ENCODE data around the gene TRAPPC12. TPM values are rescaled to one million over a fixed set of nuclear protein-coding genes. Genes with fewer than 3 reads are reported as not detected.
"Not testable (repeated sequence)": the region's sequence is repeated elsewhere in the genome, so short reads cannot be mapped to it uniquely, and the experiment has no call there.

The TRAPPC12 gene
- total RNA-seq, 1 experiment from 2014 or later = 86.2 TPM

DNA sequence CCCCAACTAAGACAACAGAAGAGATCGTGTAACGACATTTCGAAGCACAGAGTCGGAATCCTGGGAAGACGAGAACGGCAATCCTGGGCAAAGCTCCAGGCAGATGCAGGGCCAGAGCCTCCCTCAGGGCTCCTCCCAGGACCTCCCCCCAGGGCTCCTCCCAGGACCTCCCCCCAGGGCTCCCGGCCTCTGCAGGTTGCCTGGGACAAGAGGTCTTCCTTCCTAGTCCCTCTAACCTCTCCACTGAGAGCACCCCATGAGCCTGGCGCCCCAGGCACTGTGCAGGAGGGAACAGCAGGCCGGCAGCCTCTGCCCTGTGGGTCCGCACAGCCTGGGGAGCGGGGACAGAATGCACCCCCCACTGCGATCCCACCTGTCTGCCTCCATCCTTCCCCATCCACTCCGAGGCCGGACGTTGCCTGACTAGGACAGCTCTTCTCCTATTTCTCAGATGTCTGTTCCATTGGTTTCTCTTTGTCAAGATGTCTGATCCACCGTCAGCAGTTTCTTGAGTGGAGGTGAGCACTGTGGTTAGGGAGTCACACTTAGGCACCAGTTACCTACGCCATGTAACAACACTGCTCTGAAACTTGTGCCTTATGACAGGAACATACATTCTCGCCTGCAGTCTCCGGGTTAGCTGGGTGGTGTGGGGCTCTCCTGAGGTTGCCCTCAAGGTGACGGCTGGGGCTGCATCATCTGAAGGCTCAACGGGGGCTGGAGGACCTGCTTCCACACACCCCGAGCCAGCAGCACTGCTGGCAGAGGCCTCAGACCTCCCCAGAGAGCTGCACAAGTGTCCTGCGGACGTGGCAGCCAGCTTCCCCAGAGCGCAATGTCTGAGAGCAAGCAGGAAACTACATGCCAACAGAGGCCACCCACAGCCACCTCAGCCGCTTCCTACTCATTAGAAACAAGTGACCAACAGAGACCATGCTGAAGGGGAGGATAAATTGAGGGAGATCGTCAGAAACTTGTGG lies 111.0 kb downstream of the TRAPPC12 start:
- Histone ChIP-seq H3K27me3 (ENCODE audit: low read length) (no peaks in the 10 kb centered on the region), H3K9ac (ENCODE audit: low read length) (no peak overlapping the region), H3K9me3 (ENCODE audit: low read length) (no peaks in the 10 kb centered on the region), H4K20me1 (ENCODE audit: low read length) (no peaks in the 10 kb centered on the region), H3K4me2 (ENCODE audit: low read length) (no peak overlapping the region), H3K27ac (ENCODE audit: low read length) (no peak overlapping the region), H2AFZ (ENCODE audit: low read length) (no peak overlapping the region), H3K4me3 (ENCODE audit: low read length) (no peak overlapping the region), H3K4me1 (ENCODE audit: insufficient read depth, low read length) (no peaks in the 10 kb centered on the region), H3F3A (ENCODE audit: low read length, unreplicated experiment) (no peaks in the 10 kb centered on the region), H3K9me2 (replicated peaks; ENCODE audit: low read length) (no peaks in the 10 kb centered on the region), H3K79me2 (ENCODE audit: low read length) (no peaks in the 10 kb centered on the region), H3K36me3 (ENCODE audit: low read depth, low read length) (no peaks in the 10 kb centered on the region)
- no peak for DNase-seq
- ChIA-PET CTCF (no interaction called here), POLR2A (ENCODE audit: unreplicated experiment) (no interaction called here)
- intact Hi-C loops (cut with micrococcal nuclease) = no loop called here
- TF ChIP-seq EZH2phosphoT487 (IDR thresholded peaks at IDR 0.05; ENCODE audit: borderline replicate concordance, low read length) (no peak), EZH2 (IDR thresholded peaks at IDR 0.05; ENCODE audit: low read length, unreplicated experiment) (no peak)
- no TSS peak for BruUV-seq (replicated peaks)
- no peak for ATAC-seq

- no peaks in the 10 kb centered on the region for H4K20me1 ChIP-seq (ENCODE audit: low read length)
- no TSS peak for BruUV-seq (replicated peaks)
- H3K9ac ChIP-seq (ENCODE audit: low read length) = no peak overlapping the region
- H3K27ac ChIP-seq (ENCODE audit: low read length) = no peak overlapping the region
- DNase-seq = no peak
- H3K79me2 ChIP-seq (ENCODE audit: low read length) = no peaks in the 10 kb centered on the region
- no peaks in the 10 kb centered on the region for H3K27me3 ChIP-seq (ENCODE audit: low read length)
- H3K36me3 ChIP-seq (ENCODE audit: low read depth, low read length) = no peaks in the 10 kb centered on the region
- POLR2A ChIA-PET (ENCODE audit: unreplicated experiment) = no interaction called here
- H3K9me2 ChIP-seq (replicated peaks; ENCODE audit: low read length) = no peaks in the 10 kb centered on the region
- no peak overlapping the region for H3K4me2 ChIP-seq (ENCODE audit: low read length)
- no peak overlapping the region for H2AFZ ChIP-seq (ENCODE audit: low read length)
- intact Hi-C loops (cut with micrococcal nuclease) = no loop called here
- no peak; the same call in 1 of the 2 replicates for ATAC-seq
- no peaks in the 10 kb centered on the region for H3F3A ChIP-seq (ENCODE audit: low read length, unreplicated experiment)
- CTCF ChIA-PET = no interaction called here
- TF ChIP-seq EZH2phosphoT487 (IDR thresholded peaks at IDR 0.05; ENCODE audit: borderline replicate concordance, low read length) (no peak), EZH2 (IDR thresholded peaks at IDR 0.05; ENCODE audit: low read length, unreplicated experiment) (no peak)
- TF ChIP-seq, protein P1, sequence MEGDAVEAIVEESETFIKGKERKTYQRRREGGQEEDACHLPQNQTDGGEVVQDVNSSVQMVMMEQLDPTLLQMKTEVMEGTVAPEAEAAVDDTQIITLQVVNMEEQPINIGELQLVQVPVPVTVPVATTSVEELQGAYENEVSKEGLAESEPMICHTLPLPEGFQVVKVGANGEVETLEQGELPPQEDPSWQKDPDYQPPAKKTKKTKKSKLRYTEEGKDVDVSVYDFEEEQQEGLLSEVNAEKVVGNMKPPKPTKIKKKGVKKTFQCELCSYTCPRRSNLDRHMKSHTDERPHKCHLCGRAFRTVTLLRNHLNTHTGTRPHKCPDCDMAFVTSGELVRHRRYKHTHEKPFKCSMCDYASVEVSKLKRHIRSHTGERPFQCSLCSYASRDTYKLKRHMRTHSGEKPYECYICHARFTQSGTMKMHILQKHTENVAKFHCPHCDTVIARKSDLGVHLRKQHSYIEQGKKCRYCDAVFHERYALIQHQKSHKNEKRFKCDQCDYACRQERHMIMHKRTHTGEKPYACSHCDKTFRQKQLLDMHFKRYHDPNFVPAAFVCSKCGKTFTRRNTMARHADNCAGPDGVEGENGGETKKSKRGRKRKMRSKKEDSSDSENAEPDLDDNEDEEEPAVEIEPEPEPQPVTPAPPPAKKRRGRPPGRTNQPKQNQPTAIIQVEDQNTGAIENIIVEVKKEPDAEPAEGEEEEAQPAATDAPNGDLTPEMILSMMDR (conservative IDR thresholded peaks at IDR 0.05; ENCODE audit: low read depth, low read length) = no peak
- no peak overlapping the region for H3K4me3 ChIP-seq (ENCODE audit: low read length)
- no peaks in the 10 kb centered on the region for H3K4me1 ChIP-seq (ENCODE audit: insufficient read depth, low read length)
- H3K9me3 ChIP-seq (ENCODE audit: low read length) = no peaks in the 10 kb centered on the region
Measured at GRCh38 chr2:3491306-3491705, 111.8 kb downstream of the TRAPPC12 start.

DNA sequence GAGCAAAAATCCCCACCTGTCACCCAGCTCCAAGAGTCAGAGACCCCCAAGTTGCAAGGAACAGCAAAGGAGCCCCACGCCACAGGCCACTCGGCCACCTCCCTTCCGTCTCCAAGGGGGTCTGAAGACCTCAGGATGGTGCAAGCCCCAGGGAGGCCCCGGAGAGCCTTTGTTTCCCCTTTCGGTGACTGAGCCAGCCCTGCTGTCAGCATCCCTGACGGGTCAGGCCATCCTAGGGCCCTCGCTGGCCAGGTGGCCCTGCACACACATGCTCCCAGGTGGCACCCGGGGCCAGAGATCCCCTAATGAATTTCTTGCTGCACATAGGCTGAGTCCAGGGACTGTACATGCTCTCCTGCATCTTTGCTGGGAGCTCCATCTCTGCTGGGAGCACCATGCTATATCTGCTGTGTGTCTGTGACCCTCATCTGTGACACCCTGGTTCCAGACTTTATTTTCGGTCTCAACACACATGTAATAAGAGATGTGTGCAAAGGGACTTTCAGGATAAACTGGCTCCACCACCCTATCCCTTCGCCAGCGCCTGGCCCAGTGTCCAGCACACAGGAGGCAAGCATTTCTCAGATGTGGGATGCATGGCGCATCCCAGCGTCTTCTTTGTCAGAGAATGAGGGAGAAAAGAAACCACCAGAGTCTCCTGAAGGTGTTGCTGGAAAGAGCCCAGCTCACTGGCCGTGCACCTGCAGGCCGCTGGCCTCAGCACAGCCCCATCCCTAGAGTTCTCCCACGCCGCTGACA lies 112.4 kb downstream of the TRAPPC12 start:
- Histone ChIP-seq H3F3A (ENCODE audit: low read length, unreplicated experiment) (no peaks in the 10 kb centered on the region), H3K27me3 (ENCODE audit: low read length) (no peaks in the 10 kb centered on the region), H3K4me3 (ENCODE audit: low read length) (no peak overlapping the region), H3K4me2 (ENCODE audit: low read length) (no peak overlapping the region), H3K79me2 (ENCODE audit: low read length) (no peaks in the 10 kb centered on the region), H3K9me3 (ENCODE audit: low read length) (no peaks in the 10 kb centered on the region), H3K36me3 (ENCODE audit: low read depth, low read length) (peaks cover under 1% of the 10 kb centered on the region), H2AFZ (ENCODE audit: low read length) (no peak overlapping the region), H4K20me1 (ENCODE audit: low read length) (no peaks in the 10 kb centered on the region), H3K9ac (ENCODE audit: low read length) (no peak overlapping the region), H3K27ac (ENCODE audit: low read length) (no peak overlapping the region), H3K4me1 (ENCODE audit: insufficient read depth, low read length) (no peaks in the 10 kb centered on the region), H3K9me2 (replicated peaks; ENCODE audit: low read length) (no peaks in the 10 kb centered on the region)
- no peak for DNase-seq
- no TSS peak for BruUV-seq (replicated peaks)
- ChIA-PET CTCF (no interaction called here), POLR2A (ENCODE audit: unreplicated experiment) (no interaction called here)
- intact Hi-C loops (cut with micrococcal nuclease) = no loop called here
- TF ChIP-seq EZH2 (IDR thresholded peaks at IDR 0.05; ENCODE audit: low read length, unreplicated experiment) (no peak), EZH2phosphoT487 (IDR thresholded peaks at IDR 0.05; ENCODE audit: borderline replicate concordance, low read length) (no peak)
- TF ChIP-seq, protein P1 (conservative IDR thresholded peaks at IDR 0.05; ENCODE audit: low read depth, low read length) = no peak
- no peak for ATAC-seq

- H3K9me3 ChIP-seq (ENCODE audit: low read length); H3K9ac ChIP-seq (ENCODE audit: low read length); H4K20me1 ChIP-seq (ENCODE audit: low read length); H3K9me2 ChIP-seq (replicated peaks; ENCODE audit: low read length); H3K27ac ChIP-seq (ENCODE audit: low read length); CTCF ChIA-PET; H3K27me3 ChIP-seq (ENCODE audit: low read length); H3K4me2 ChIP-seq (ENCODE audit: low read length); ATAC-seq; POLR2A ChIA-PET (ENCODE audit: unreplicated experiment); H3K79me2 ChIP-seq (ENCODE audit: low read length); DNase-seq; H2AFZ ChIP-seq (ENCODE audit: low read length); H3K4me1 ChIP-seq (ENCODE audit: insufficient read depth, low read length); H3F3A ChIP-seq (ENCODE audit: low read length, unreplicated experiment); H3K4me3 ChIP-seq (ENCODE audit: low read length); intact Hi-C loops (cut with micrococcal nuclease); H3K36me3 ChIP-seq (ENCODE audit: low read depth, low read length); BruUV-seq (replicated peaks): not testable (repeated sequence)
Measured at GRCh38 chr2:3492475-3492787, 112.9 kb downstream of the TRAPPC12 start.

Data from PC-3 (cell line).